ENCODE results near the gene SPAG5. TPM values are rescaled to one million over a fixed set of nuclear protein-coding genes. Genes with fewer than 3 reads are reported as not detected.

SPAG5 gene
- total RNA-seq, 4 donors from 2014 or later, result 8.9 to 21.5 (median 13.6) TPM

- 58 to 80% methylated on average over 1 to 3 of the region's 3 CpGs for WGBS, 2 donors (ENCODE audit: low coverage in 1 of 2)
- intact Hi-C loops (cut with DNase I; ENCODE audit: low total_unique reads), result loop anchor here (10.0 kb wide), 1 partner anchor 55 kb away; no protein-coding TSS in a partner anchor
These were observed 49.3 kb downstream of the SPAG5 start for GRCh38 chr17:28549236-28550132.

DNA sequence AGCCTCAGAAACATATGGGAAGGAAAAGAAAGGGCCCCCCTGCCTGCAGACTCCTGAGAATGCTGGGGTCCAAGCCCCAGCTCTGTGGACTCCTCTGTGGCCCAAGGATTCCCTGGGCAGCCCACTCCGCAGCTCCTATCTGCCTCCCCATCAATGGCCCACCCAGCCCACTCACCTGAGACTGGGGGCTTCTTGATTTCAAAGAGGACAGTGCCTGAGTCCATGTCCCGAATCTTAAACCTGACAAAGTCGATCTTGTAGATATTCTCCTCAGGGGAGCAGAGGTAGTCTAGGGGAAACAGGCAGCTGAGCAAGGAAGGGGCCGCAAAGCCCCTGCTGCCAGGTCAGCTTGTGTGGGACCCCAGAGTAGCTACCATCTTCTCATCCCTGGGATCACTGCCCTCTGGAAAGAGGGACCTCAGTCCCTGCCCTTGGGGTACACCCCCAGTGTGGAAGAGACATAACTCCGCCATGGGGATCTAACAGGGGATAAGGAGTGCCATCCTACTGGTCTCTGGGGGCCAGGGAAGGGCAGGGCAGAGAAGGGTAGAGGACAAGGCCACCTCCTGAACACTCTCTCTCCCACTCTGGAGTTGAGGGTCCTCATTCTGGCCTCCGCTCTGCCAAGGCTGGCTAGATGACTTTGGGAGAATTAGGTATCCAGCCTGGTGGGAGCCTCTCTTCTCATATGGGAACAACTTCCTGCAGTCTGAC is 50.3 kb downstream of the SPAG5 start:
- in situ Hi-C loops (cut with MboI; ENCODE audit: low pct_ligation_motif_present in 1 of 4, low pct_unique_long_range_greater_than_20kb in 1 of 4, low sequenced_read_pairs in 3 of 4), result no loop called here
- TF ChIP-seq EP300 (IDR thresholded peaks at IDR 0.05; ENCODE audit: low read depth), result no peak
- no peak for TF ChIP-seq POLR2A (IDR thresholded peaks at IDR 0.05)
- TF ChIP-seq POLR2AphosphoS5 (IDR thresholded peaks at IDR 0.05), result no peak
- TF ChIP-seq CTCF (IDR thresholded peaks at IDR 0.05), result no peak
- Histone ChIP-seq H3K27ac (no peak overlapping the region), H3K4me3 (no peak overlapping the region), H3K36me3 (peaks cover 0 to 7% (median 0%) of the 10 kb centered on the region in 4 donors), H3K4me1 (peaks cover 4 to 37% (median 8%) of the 10 kb centered on the region in 4 donors), H3K27me3 (no peaks in the 10 kb centered on the region), H3K9me3 (no peaks in the 10 kb centered on the region)
- 84% methylated on average over 6 of the region's 6 CpGs; no CpG with 5 or more reads in 1 of the 2 donors for WGBS, 2 donors (ENCODE audit: low coverage in 1 of 2)
- DNase-seq, result no peak
- intact Hi-C loops (cut with DNase I; ENCODE audit: low total_unique reads), result loop anchor here (10.0 kb wide), 1 partner anchor 56 kb away; no protein-coding TSS in a partner anchor

More at GRCh38 chr17:28549236-28550132, 49.3 kb downstream of the SPAG5 start:
- H3K9me3 ChIP-seq, result no peaks in the 10 kb centered on the region
- in situ Hi-C loops (cut with MboI; ENCODE audit: low pct_ligation_motif_present in 1 of 4, low pct_unique_long_range_greater_than_20kb in 1 of 4, low sequenced_read_pairs in 3 of 4), result no loop called here
- TF ChIP-seq POLR2A (IDR thresholded peaks at IDR 0.05) (no peak), POLR2AphosphoS5 (IDR thresholded peaks at IDR 0.05) (no peak), EP300 (IDR thresholded peaks at IDR 0.05; ENCODE audit: low read depth) (no peak), CTCF (IDR thresholded peaks at IDR 0.05) (no peak)
- no peaks in the 10 kb centered on the region for H3K27me3 ChIP-seq
- H3K36me3 ChIP-seq, result peaks cover 0 to 14% (median 0%) of the 10 kb centered on the region in 4 donors
- no peak for DNase-seq
- H3K27ac ChIP-seq, result no peak overlapping the region
- no peak overlapping the region for H3K4me3 ChIP-seq
- H3K4me1 ChIP-seq, result peaks cover 4 to 37% (median 8%) of the 10 kb centered on the region in 4 donors

DNA sequence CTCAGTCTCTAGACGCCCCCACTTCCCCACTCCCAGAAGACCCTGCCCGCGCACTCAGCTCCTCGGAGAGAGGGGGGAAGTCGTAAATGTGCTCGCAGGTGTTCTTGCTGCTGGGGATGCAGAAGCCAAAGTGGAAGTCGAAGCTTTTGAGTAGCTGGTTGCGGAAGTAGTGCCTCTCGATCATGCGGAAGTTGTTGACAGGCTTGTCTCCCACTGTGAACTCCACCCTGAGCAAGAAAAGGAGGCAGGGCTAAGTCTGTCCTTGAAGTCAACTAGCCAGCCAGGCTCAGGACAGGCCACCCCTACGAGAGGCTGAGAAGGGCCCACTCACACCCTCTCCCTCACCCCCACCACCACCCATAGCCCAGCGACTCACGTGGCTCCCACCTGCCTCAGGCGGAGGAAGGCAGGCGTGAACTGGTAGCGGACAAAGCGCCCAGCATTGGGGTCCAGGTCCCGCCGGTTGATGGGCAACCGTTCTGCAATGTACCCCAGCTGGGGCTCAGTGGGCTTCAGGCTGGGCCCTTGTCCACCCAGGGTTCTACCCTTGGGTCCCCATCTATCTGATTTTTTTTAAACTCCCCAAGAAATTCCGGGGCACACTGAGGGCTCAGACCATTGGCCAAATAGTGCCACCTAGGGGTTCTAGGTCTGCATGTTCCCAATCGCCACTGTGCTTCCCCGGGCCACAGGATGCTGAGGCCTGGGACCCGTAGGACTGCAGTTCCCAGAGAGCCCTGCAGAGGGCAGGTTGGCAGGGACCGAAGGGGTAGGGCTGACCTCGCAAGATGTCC is 51.0 kb downstream of the SPAG5 start:
- Histone ChIP-seq H3K36me3 (peaks cover 0 to 6% (median 0%) of the 10 kb centered on the region in 4 donors), H3K4me3 (no peak overlapping the region), H3K27me3 (no peaks in the 10 kb centered on the region), H3K27ac (peak overlapping the region in 3 of 4 donors; percentile 6 to 47 (median 27)), H3K9me3 (no peaks in the 10 kb centered on the region), H3K4me1 (peaks cover 4 to 35% (median 8%) of the 10 kb centered on the region in 4 donors)
- TF ChIP-seq POLR2A (IDR thresholded peaks at IDR 0.05) (no peak), CTCF (IDR thresholded peaks at IDR 0.05) (peak; percentile 88 to 93 (median 92))
- WGBS, 2 donors (ENCODE audit: low coverage in 1 of 2), result 71% methylated on average over 25 of the region's 26 CpGs; no CpG with 5 or more reads in 1 of the 2 donors
- in situ Hi-C loops (cut with MboI; ENCODE audit: low pct_ligation_motif_present in 1 of 4, low pct_unique_long_range_greater_than_20kb in 1 of 4, low sequenced_read_pairs in 3 of 4) (no loop called here), intact Hi-C loops (cut with DNase I; ENCODE audit: low total_unique reads) (loop anchor here (10.0 kb wide), 1 partner anchor 57 kb away; no protein-coding TSS in a partner anchor)
- DNase-seq, result peak; percentile 87
